ENCODE measurements around the gene DCLK2. TPM values are rescaled to one million over a fixed set of nuclear protein-coding genes. Genes with fewer than 3 reads are reported as not detected.
A peak's percentile ranks its signal among the peaks of the same experiment; 100 is the strongest.

DCLK2 gene
- total RNA-seq, 1 donor from 2014 or later: not detected

- Mint-ChIP-seq H3K9me3 (no peaks in the 10 kb centered on the region), H3K27ac (no peak overlapping the region), H3K27me3 (no peaks in the 10 kb centered on the region), H3K4me3 (no peak overlapping the region), H3K4me1 (no peaks in the 10 kb centered on the region), H3K36me3 (ENCODE audit: low read depth) (no peaks in the 10 kb centered on the region)
- no peak for DNase-seq
- intact Hi-C loops (cut with micrococcal nuclease): no loop called here
These were observed 146.8 kb downstream of the DCLK2 start for GRCh38 chr4:150224896-150225591.

GRCh38 chr4:150229520-150229919 is 151.3 kb downstream of the DCLK2 start:
- intact Hi-C loops (cut with micrococcal nuclease): no loop called here
- Mint-ChIP-seq H3K9me3 (no peaks in the 10 kb centered on the region), H3K27me3 (peaks cover 14% of the 10 kb centered on the region), H3K36me3 (ENCODE audit: low read depth) (no peaks in the 10 kb centered on the region), H3K27ac (no peak overlapping the region), H3K4me3 (no peak overlapping the region), H3K4me1 (no peaks in the 10 kb centered on the region)
- no peak for DNase-seq

GRCh38 chr4:150230561-150230960 is 152.3 kb downstream of the DCLK2 start:
- no peaks in the 10 kb centered on the region for H3K4me1 Mint-ChIP-seq
- no peak overlapping the region for H3K27ac Mint-ChIP-seq
- DNase-seq: no peak
- H3K36me3 Mint-ChIP-seq (ENCODE audit: low read depth): no peaks in the 10 kb centered on the region
- peaks cover 14% of the 10 kb centered on the region for H3K27me3 Mint-ChIP-seq
- H3K9me3 Mint-ChIP-seq: no peaks in the 10 kb centered on the region
- no peak overlapping the region for H3K4me3 Mint-ChIP-seq
- intact Hi-C loops (cut with micrococcal nuclease): no loop called here

- no peak for DNase-seq
- no peaks in the 10 kb centered on the region for H3K4me1 Mint-ChIP-seq
- H3K27me3 Mint-ChIP-seq: peaks cover 16% of the 10 kb centered on the region
- H3K4me3 Mint-ChIP-seq: no peak overlapping the region
- intact Hi-C loops (cut with micrococcal nuclease): no loop called here
- H3K36me3 Mint-ChIP-seq (ENCODE audit: low read depth): no peaks in the 10 kb centered on the region
- H3K27ac Mint-ChIP-seq: no peak overlapping the region
- no peaks in the 10 kb centered on the region for H3K9me3 Mint-ChIP-seq
These were observed 153.0 kb downstream of the DCLK2 start for GRCh38 chr4:150231107-150231770.

- Mint-ChIP-seq H3K36me3 (ENCODE audit: low read depth) (no peaks in the 10 kb centered on the region), H3K4me3 (no peak overlapping the region), H3K4me1 (no peaks in the 10 kb centered on the region), H3K27me3 (peaks cover 16% of the 10 kb centered on the region), H3K27ac (no peak overlapping the region), H3K9me3 (no peaks in the 10 kb centered on the region)
- DNase-seq: no peak
- intact Hi-C loops (cut with micrococcal nuclease): no loop called here
These were observed 153.8 kb downstream of the DCLK2 start for GRCh38 chr4:150232029-150232428.

- Mint-ChIP-seq H3K4me3 (no peak overlapping the region), H3K9me3 (no peaks in the 10 kb centered on the region)
These were observed 156.0 kb downstream of the DCLK2 start for GRCh38 chr4:150234246-150234645.

GRCh38 chr4:150235317-150235716 is 157.1 kb downstream of the DCLK2 start:
- peaks cover 17% of the 10 kb centered on the region for H3K27me3 Mint-ChIP-seq
- intact Hi-C loops (cut with micrococcal nuclease): no loop called here
- no peak for DNase-seq
- no peaks in the 10 kb centered on the region for H3K4me1 Mint-ChIP-seq
- H3K36me3 Mint-ChIP-seq (ENCODE audit: low read depth): no peaks in the 10 kb centered on the region
- no peak overlapping the region for H3K27ac Mint-ChIP-seq
- no peak overlapping the region for H3K4me3 Mint-ChIP-seq
- H3K9me3 Mint-ChIP-seq: no peaks in the 10 kb centered on the region

More at GRCh38 chr4:150234246-150234645, 156.0 kb downstream of the DCLK2 start:
- Mint-ChIP-seq H3K4me1 (no peaks in the 10 kb centered on the region), H3K27me3 (peaks cover 19% of the 10 kb centered on the region), H3K27ac (no peak overlapping the region), H3K36me3 (ENCODE audit: low read depth) (no peaks in the 10 kb centered on the region)
- intact Hi-C loops (cut with micrococcal nuclease): no loop called here
- DNase-seq: no peak

- no peak overlapping the region for H3K4me3 Mint-ChIP-seq
- DNase-seq: no peak
- intact Hi-C loops (cut with micrococcal nuclease): no loop called here
- H3K27ac Mint-ChIP-seq: no peak overlapping the region
- no peaks in the 10 kb centered on the region for H3K36me3 Mint-ChIP-seq (ENCODE audit: low read depth)
- peaks cover 17% of the 10 kb centered on the region for H3K27me3 Mint-ChIP-seq
- no peaks in the 10 kb centered on the region for H3K9me3 Mint-ChIP-seq
- no peaks in the 10 kb centered on the region for H3K4me1 Mint-ChIP-seq
These were observed 157.6 kb downstream of the DCLK2 start for GRCh38 chr4:150235808-150236271.

GRCh38 chr4:150236626-150237025 is 158.4 kb downstream of the DCLK2 start:
- Mint-ChIP-seq H3K9me3 (no peaks in the 10 kb centered on the region), H3K27me3 (peaks cover 15% of the 10 kb centered on the region), H3K36me3 (ENCODE audit: low read depth) (no peaks in the 10 kb centered on the region), H3K27ac (no peak overlapping the region), H3K4me3 (no peak overlapping the region), H3K4me1 (no peaks in the 10 kb centered on the region)
- no peak for DNase-seq
- intact Hi-C loops (cut with micrococcal nuclease): no loop called here

GRCh38 chr4:150237110-150237872 is 159.0 kb downstream of the DCLK2 start:
- Mint-ChIP-seq H3K4me3 (no peak overlapping the region), H3K9me3 (no peaks in the 10 kb centered on the region), H3K36me3 (ENCODE audit: low read depth) (no peaks in the 10 kb centered on the region), H3K27ac (no peak overlapping the region), H3K4me1 (no peaks in the 10 kb centered on the region), H3K27me3 (peaks cover 12% of the 10 kb centered on the region)
- intact Hi-C loops (cut with micrococcal nuclease): no loop called here
- DNase-seq: no peak

- DNase-seq: no peak
- intact Hi-C loops (cut with micrococcal nuclease): no loop called here
- no peak overlapping the region for H3K4me3 Mint-ChIP-seq
- H3K36me3 Mint-ChIP-seq (ENCODE audit: low read depth): no peaks in the 10 kb centered on the region
- no peak overlapping the region for H3K27ac Mint-ChIP-seq
- H3K4me1 Mint-ChIP-seq: no peaks in the 10 kb centered on the region
- H3K9me3 Mint-ChIP-seq: no peaks in the 10 kb centered on the region
- H3K27me3 Mint-ChIP-seq: peaks cover 7% of the 10 kb centered on the region
These were observed 160.3 kb downstream of the DCLK2 start for GRCh38 chr4:150238591-150238990.

- no peak for DNase-seq
- no peaks in the 10 kb centered on the region for H3K36me3 Mint-ChIP-seq (ENCODE audit: low read depth)
- H3K27me3 Mint-ChIP-seq: peaks cover 7% of the 10 kb centered on the region
- H3K9me3 Mint-ChIP-seq: no peaks in the 10 kb centered on the region
- H3K4me1 Mint-ChIP-seq: no peaks in the 10 kb centered on the region
- no peak overlapping the region for H3K4me3 Mint-ChIP-seq
- intact Hi-C loops (cut with micrococcal nuclease): loop anchor here (5.0 kb wide), 1 partner anchor 243 kb away; no protein-coding TSS in a partner anchor
- no peak overlapping the region for H3K27ac Mint-ChIP-seq
These were observed 161.8 kb downstream of the DCLK2 start for GRCh38 chr4:150240011-150240410.

GRCh38 chr4:150242820-150243458 is 164.7 kb downstream of the DCLK2 start:
- no peak overlapping the region for H3K27ac Mint-ChIP-seq
- DNase-seq: peak; percentile 68
- peaks cover 2% of the 10 kb centered on the region for H3K27me3 Mint-ChIP-seq
- no peaks in the 10 kb centered on the region for H3K36me3 Mint-ChIP-seq (ENCODE audit: low read depth)
- H3K4me1 Mint-ChIP-seq: no peaks in the 10 kb centered on the region
- H3K9me3 Mint-ChIP-seq: no peaks in the 10 kb centered on the region
- intact Hi-C loops (cut with micrococcal nuclease): loop anchor here (1.0 to 5.0 kb wide), 2 partner anchors 246 to 262 kb away; no protein-coding TSS in a partner anchor
- H3K4me3 Mint-ChIP-seq: no peak overlapping the region

All from activated CD4-positive, alpha-beta T cell treated with anti-CD3 and anti-CD28 coated beads, Interleukin-2, amount 10 ng/mL, durations not matched to agents 24 days and 14 days (primary cell).